ENCODE data around the gene ACSF3.

Gene ACSF3

GRCh38 chr16:89153848-89154271 lies 60.2 kb downstream of the ACSF3 start:
- CTCF ChIA-PET = no interaction called here

GRCh38 chr16:89154390-89155183 lies 60.9 kb downstream of the ACSF3 start:
- no peak for DNase-seq
- peaks cover 0 to 27% (median 17%) of the 10 kb centered on the region in 4 experiments for H3K4me1 ChIP-seq (ENCODE audit: control extremely low read depth in 1 of 4, control insufficient read depth in 4 of 4, insufficient read depth in 4 of 4, low read length in 3 of 4)
- ChIA-PET CTCF (interaction anchor here (0.8 to 1.9 kb wide), 4 partner anchors 11 to 278 kb away, joined by 3 to 7 read pairs (median 4); no protein-coding TSS in a partner anchor), POLR2A (no interaction called here)
- H3K36me3 ChIP-seq (ENCODE audit: control insufficient read depth in 4 of 4, insufficient read depth in 4 of 4, low read length in 3 of 4) = peaks cover 0 to 31% (median 20%) of the 10 kb centered on the region in 4 experiments
- no peak overlapping the region for H3K27ac ChIP-seq (ENCODE audit: insufficient read depth in 1 of 2, low read depth in 1 of 2, low read length in 2 of 2, poor library complexity in 1 of 2, severe bottlenecking in 2 of 2)
- peaks cover 0 to 2% (median under 1%) of the 10 kb centered on the region in 5 experiments for H3K9me3 ChIP-seq (ENCODE audit: control extremely low read depth in 1 of 5, control insufficient read depth in 4 of 5, insufficient read depth in 2 of 5, low read depth in 1 of 5, low read length in 4 of 5)
- WGBS (ENCODE audit: insufficient coverage) = 87% methylated on average over 21 of the region's 24 CpGs
- H3K4me3 ChIP-seq (ENCODE audit: control insufficient read depth in 1 of 7, extremely low read depth in 1 of 7, insufficient read depth in 4 of 7, low read depth in 2 of 7, low read length in 6 of 7) = no peak overlapping the region
- no peaks in the 10 kb centered on the region for H3K27me3 ChIP-seq (replicated peaks in 2 of 5; ENCODE audit: control insufficient read depth in 4 of 5, insufficient read depth in 5 of 5, low read length in 4 of 5)

More at GRCh38 chr16:89153848-89154271, 60.2 kb downstream of the ACSF3 start:
- 91% methylated on average over 19 of the region's 19 CpGs for WGBS (ENCODE audit: insufficient coverage)
- Histone ChIP-seq H3K27me3 (replicated peaks in 2 of 5; ENCODE audit: control insufficient read depth in 4 of 5, insufficient read depth in 5 of 5, low read length in 4 of 5) (no peaks in the 10 kb centered on the region), H3K36me3 (ENCODE audit: control insufficient read depth in 4 of 4, insufficient read depth in 4 of 4, low read length in 3 of 4) (peaks cover 5 to 38% (median 27%) of the 10 kb centered on the region in 4 experiments), H3K9me3 (ENCODE audit: control extremely low read depth in 1 of 5, control insufficient read depth in 4 of 5, insufficient read depth in 2 of 5, low read depth in 1 of 5, low read length in 4 of 5) (peaks cover 0 to 9% (median 7%) of the 10 kb centered on the region in 5 experiments), H3K4me3 (ENCODE audit: control insufficient read depth in 1 of 7, extremely low read depth in 1 of 7, insufficient read depth in 4 of 7, low read depth in 2 of 7, low read length in 6 of 7) (no peak overlapping the region), H3K27ac (ENCODE audit: insufficient read depth in 1 of 2, low read depth in 1 of 2, low read length in 2 of 2, poor library complexity in 1 of 2, severe bottlenecking in 2 of 2) (no peak overlapping the region), H3K4me1 (ENCODE audit: control extremely low read depth in 1 of 4, control insufficient read depth in 4 of 4, insufficient read depth in 4 of 4, low read length in 3 of 4) (peaks cover 0 to 27% (median 17%) of the 10 kb centered on the region in 4 experiments)
- DNase-seq = peak in 2 of 3 donors; percentile 25 to 39
- POLR2A ChIA-PET = no interaction called here

- H3K27me3 ChIP-seq (replicated peaks in 2 of 5; ENCODE audit: control insufficient read depth in 4 of 5, insufficient read depth in 5 of 5, low read length in 4 of 5) = no peaks in the 10 kb centered on the region
- WGBS (ENCODE audit: insufficient coverage) = 72% methylated on average over 17 of the region's 19 CpGs
- H3K9me3 ChIP-seq (ENCODE audit: control extremely low read depth in 1 of 5, control insufficient read depth in 4 of 5, insufficient read depth in 2 of 5, low read depth in 1 of 5, low read length in 4 of 5) = no peaks in the 10 kb centered on the region
- H3K4me1 ChIP-seq (ENCODE audit: control extremely low read depth in 1 of 4, control insufficient read depth in 4 of 4, insufficient read depth in 4 of 4, low read length in 3 of 4) = peaks cover 0 to 27% (median 17%) of the 10 kb centered on the region in 4 experiments
- CTCF ChIA-PET = interaction anchor here (0.8 to 2.0 kb wide), 16 partner anchors 10 to 412 kb away, joined by 3 to 9 read pairs (median 4); no protein-coding TSS in a partner anchor
- POLR2A ChIA-PET = interaction anchor here (0.6 kb wide), 1 partner anchor 9 kb away, joined by 3 read pairs; no protein-coding TSS in a partner anchor
- no peak overlapping the region for H3K4me3 ChIP-seq (ENCODE audit: control insufficient read depth in 1 of 7, extremely low read depth in 1 of 7, insufficient read depth in 4 of 7, low read depth in 2 of 7, low read length in 6 of 7)
- peaks cover 0 to 24% (median 15%) of the 10 kb centered on the region in 4 experiments for H3K36me3 ChIP-seq (ENCODE audit: control insufficient read depth in 4 of 4, insufficient read depth in 4 of 4, low read length in 3 of 4)
- H3K27ac ChIP-seq (ENCODE audit: insufficient read depth in 1 of 2, low read depth in 1 of 2, low read length in 2 of 2, poor library complexity in 1 of 2, severe bottlenecking in 2 of 2) = no peak overlapping the region
- DNase-seq = no peak
These were observed 61.6 kb downstream of the ACSF3 start for GRCh38 chr16:89155184-89155679.

- peak; percentile 44 to 80 (median 75) for DNase-seq
- 57% methylated on average over 22 of the region's 24 CpGs for WGBS (ENCODE audit: insufficient coverage)
- H3K27me3 ChIP-seq (replicated peaks in 2 of 5; ENCODE audit: control insufficient read depth in 4 of 5, insufficient read depth in 5 of 5, low read length in 4 of 5) = no peaks in the 10 kb centered on the region
- peaks cover 0 to 15% (median 8%) of the 10 kb centered on the region in 4 experiments for H3K36me3 ChIP-seq (ENCODE audit: control insufficient read depth in 4 of 4, insufficient read depth in 4 of 4, low read length in 3 of 4)
- H3K4me1 ChIP-seq (ENCODE audit: control extremely low read depth in 1 of 4, control insufficient read depth in 4 of 4, insufficient read depth in 4 of 4, low read length in 3 of 4) = peaks cover 0 to 27% (median 17%) of the 10 kb centered on the region in 4 experiments
- H3K4me3 ChIP-seq (ENCODE audit: control insufficient read depth in 1 of 7, extremely low read depth in 1 of 7, insufficient read depth in 4 of 7, low read depth in 2 of 7, low read length in 6 of 7) = no peak overlapping the region
- POLR2A ChIA-PET = interaction anchor here (0.6 to 0.7 kb wide), 3 partner anchors 8 to 348 kb away, joined by 3 read pairs; no protein-coding TSS in a partner anchor
- CTCF ChIA-PET = interaction anchor here (0.8 to 2.0 kb wide), 23 partner anchors 9 to 413 kb away, joined by 3 to 9 read pairs (median 3); partner anchors contain the start of genes GALNS and TRAPPC2L
- no peaks in the 10 kb centered on the region for H3K9me3 ChIP-seq (ENCODE audit: control extremely low read depth in 1 of 5, control insufficient read depth in 4 of 5, insufficient read depth in 2 of 5, low read depth in 1 of 5, low read length in 4 of 5)
- no peak overlapping the region for H3K27ac ChIP-seq (ENCODE audit: insufficient read depth in 1 of 2, low read depth in 1 of 2, low read length in 2 of 2, poor library complexity in 1 of 2, severe bottlenecking in 2 of 2)
These were observed 62.4 kb downstream of the ACSF3 start for GRCh38 chr16:89155851-89156739.

GRCh38 chr16:89156740-89157645 lies 63.3 kb downstream of the ACSF3 start:
- H3K9me3 ChIP-seq (ENCODE audit: control extremely low read depth in 1 of 5, control insufficient read depth in 4 of 5, insufficient read depth in 2 of 5, low read depth in 1 of 5, low read length in 4 of 5) = no peaks in the 10 kb centered on the region
- no peak overlapping the region for H3K4me3 ChIP-seq (ENCODE audit: control insufficient read depth in 1 of 7, extremely low read depth in 1 of 7, insufficient read depth in 4 of 7, low read depth in 2 of 7, low read length in 6 of 7)
- H3K27ac ChIP-seq (ENCODE audit: insufficient read depth in 1 of 2, low read depth in 1 of 2, low read length in 2 of 2, poor library complexity in 1 of 2, severe bottlenecking in 2 of 2) = no peak overlapping the region
- WGBS (ENCODE audit: insufficient coverage) = 77% methylated on average over 22 of the region's 26 CpGs
- POLR2A ChIA-PET = interaction anchor here (0.7 kb wide), 2 partner anchors 57 to 349 kb away, joined by 3 read pairs; no protein-coding TSS in a partner anchor
- DNase-seq = no peak
- CTCF ChIA-PET = interaction anchor here (0.8 to 2.0 kb wide), 14 partner anchors 8 to 344 kb away, joined by 3 to 9 read pairs (median 4); partner anchors contain the start of genes GALNS and TRAPPC2L
- H3K4me1 ChIP-seq (ENCODE audit: control extremely low read depth in 1 of 4, control insufficient read depth in 4 of 4, insufficient read depth in 4 of 4, low read length in 3 of 4) = peaks cover 0 to 27% (median 17%) of the 10 kb centered on the region in 4 experiments
- H3K36me3 ChIP-seq (ENCODE audit: control insufficient read depth in 4 of 4, insufficient read depth in 4 of 4, low read length in 3 of 4) = peaks cover 0 to 8% (median 2%) of the 10 kb centered on the region in 4 experiments
- H3K27me3 ChIP-seq (replicated peaks in 2 of 5; ENCODE audit: control insufficient read depth in 4 of 5, insufficient read depth in 5 of 5, low read length in 4 of 5) = no peaks in the 10 kb centered on the region

GRCh38 chr16:89157778-89158177 lies 64.1 kb downstream of the ACSF3 start:
- no peak overlapping the region for H3K27ac ChIP-seq (ENCODE audit: insufficient read depth in 1 of 2, low read depth in 1 of 2, low read length in 2 of 2, poor library complexity in 1 of 2, severe bottlenecking in 2 of 2)
- peaks cover 0 to 27% (median 17%) of the 10 kb centered on the region in 4 experiments for H3K4me1 ChIP-seq (ENCODE audit: control extremely low read depth in 1 of 4, control insufficient read depth in 4 of 4, insufficient read depth in 4 of 4, low read length in 3 of 4)
- CTCF ChIA-PET = no interaction called here
- peaks cover 0 to 2% (median under 1%) of the 10 kb centered on the region in 4 experiments for H3K36me3 ChIP-seq (ENCODE audit: control insufficient read depth in 4 of 4, insufficient read depth in 4 of 4, low read length in 3 of 4)
- no peaks in the 10 kb centered on the region for H3K9me3 ChIP-seq (ENCODE audit: control extremely low read depth in 1 of 5, control insufficient read depth in 4 of 5, insufficient read depth in 2 of 5, low read depth in 1 of 5, low read length in 4 of 5)
- no peak for DNase-seq
- 93% methylated on average over 12 of the region's 12 CpGs for WGBS (ENCODE audit: insufficient coverage)
- H3K27me3 ChIP-seq (replicated peaks in 2 of 5; ENCODE audit: control insufficient read depth in 4 of 5, insufficient read depth in 5 of 5, low read length in 4 of 5) = no peaks in the 10 kb centered on the region
- POLR2A ChIA-PET = no interaction called here
- no peak overlapping the region for H3K4me3 ChIP-seq (ENCODE audit: control insufficient read depth in 1 of 7, extremely low read depth in 1 of 7, insufficient read depth in 4 of 7, low read depth in 2 of 7, low read length in 6 of 7)
